ENCODE data around the gene SACS. TPM values are rescaled to one million over a fixed set of nuclear protein-coding genes. Genes with fewer than 3 reads are reported as not detected.
"Not testable (repeated sequence)": the region's sequence is repeated elsewhere in the genome, so short reads cannot be mapped to it uniquely, and the experiment has no call there.

SACS gene
- total RNA-seq, 1 donor from 2014 or later = 29.4 TPM

- no peak for DNase-seq (ENCODE audit: low spot score)
- intact Hi-C loops (cut with DNase I) = no loop called here
Measured at GRCh38 chr13:23456437-23457210, 23.1 kb upstream of the SACS start.

GRCh38 chr13:23455401-23456185 is 22.1 kb upstream of the SACS start:
- intact Hi-C loops (cut with DNase I) = no loop called here
- no peak for DNase-seq (ENCODE audit: low spot score)

- DNase-seq (ENCODE audit: low spot score) = no peak
- intact Hi-C loops (cut with DNase I) = no loop called here
Measured at GRCh38 chr13:23453132-23453531, 19.6 kb upstream of the SACS start.

- DNase-seq (ENCODE audit: low spot score) = no peak
Measured at GRCh38 chr13:23450340-23451046, 17.0 kb upstream of the SACS start.

GRCh38 chr13:23449398-23450162 is 16.1 kb upstream of the SACS start:
- intact Hi-C loops (cut with DNase I) = no loop called here
- DNase-seq (ENCODE audit: low spot score) = no peak

More at GRCh38 chr13:23450340-23451046, 17.0 kb upstream of the SACS start:
- intact Hi-C loops (cut with DNase I) = no loop called here

GRCh38 chr13:23447927-23448326 is 14.4 kb upstream of the SACS start:
- intact Hi-C loops (cut with DNase I) = no loop called here
- no peak for DNase-seq (ENCODE audit: low spot score)

GRCh38 chr13:23445794-23446193 is 12.3 kb upstream of the SACS start:
- intact Hi-C loops (cut with DNase I) = no loop called here
- DNase-seq (ENCODE audit: low spot score) = no peak

- no peak for DNase-seq (ENCODE audit: low spot score)
- intact Hi-C loops (cut with DNase I) = no loop called here
Measured at GRCh38 chr13:23443878-23444277, 10.4 kb upstream of the SACS start.

GRCh38 chr13:23443110-23443509 is 9.6 kb upstream of the SACS start:
- DNase-seq (ENCODE audit: low spot score) = no peak
- intact Hi-C loops (cut with DNase I) = no loop called here

GRCh38 chr13:23440821-23441618 is 7.5 kb upstream of the SACS start:
- no peak for DNase-seq (ENCODE audit: low spot score)
- intact Hi-C loops (cut with DNase I) = no loop called here

GRCh38 chr13:23440324-23440723 is 6.8 kb upstream of the SACS start:
- DNase-seq (ENCODE audit: low spot score); intact Hi-C loops (cut with DNase I): not testable (repeated sequence)

GRCh38 chr13:23437916-23438315 is 4.4 kb upstream of the SACS start:
- intact Hi-C loops (cut with DNase I) = no loop called here
- DNase-seq (ENCODE audit: low spot score) = no peak

- intact Hi-C loops (cut with DNase I) = no loop called here
Measured at GRCh38 chr13:23436680-23437079, 3.2 kb upstream of the SACS start.

GRCh38 chr13:23434491-23434890 is 989 bp upstream of the SACS start:
- intact Hi-C loops (cut with DNase I) = loop anchor here (5.0 kb wide), 1 partner anchor 33 kb away; no protein-coding TSS in a partner anchor
- DNase-seq (ENCODE audit: low spot score) = no peak

More at GRCh38 chr13:23436680-23437079, 3.2 kb upstream of the SACS start:
- no peak for DNase-seq (ENCODE audit: low spot score)

GRCh38 chr13:23432626-23433025 is 876 bp downstream of the SACS start:
- DNase-seq (ENCODE audit: low spot score) = no peak
- intact Hi-C loops (cut with DNase I) = loop anchor here (5.0 kb wide), 1 partner anchor 35 kb away; no protein-coding TSS in a partner anchor

- intact Hi-C loops (cut with DNase I) = loop anchor here (5.0 kb wide), 1 partner anchor 37 kb away; no protein-coding TSS in a partner anchor
- DNase-seq (ENCODE audit: low spot score) = no peak
Measured at GRCh38 chr13:23430664-23431063, 2.8 kb downstream of the SACS start.

GRCh38 chr13:23427881-23428528 is 5.5 kb downstream of the SACS start:
- no peak for DNase-seq (ENCODE audit: low spot score)
- intact Hi-C loops (cut with DNase I) = no loop called here

GRCh38 chr13:23427342-23427843 is 6.1 kb downstream of the SACS start:
- DNase-seq (ENCODE audit: low spot score) = no peak
- intact Hi-C loops (cut with DNase I) = no loop called here

Measured in cardiac septum (tissue), 1 donor.